HepG2 (cell line): Measurements from ENCODE around the gene NIT2. TPM values are rescaled to one million over a fixed set of nuclear protein-coding genes. Genes with fewer than 3 reads are reported as not detected.
A peak's percentile ranks its signal among the peaks of the same experiment; 100 is the strongest.

Experiments used
- BHLHE40 ChIP-seq: IDR thresholded peaks from 2 replicates; pipeline ENCODE4 v1.6.1; 2011; ENCODE audit warnings: low read length, improper control_type of control experiment
- DNMT1 ChIP-seq: sonication (generic); formaldehyde crosslinking; IDR thresholded peaks from 2 replicates; pipeline ENCODE4 v1.5.1; 2020; ENCODE audit warnings: mild to moderate bottlenecking, missing genetic modification reagents
- GATA4 ChIP-seq: sonication (generic); IDR thresholded peaks from 2 replicates; pipeline ENCODE4 v1.6.1; 2016; ENCODE audit warnings: antibody characterized with exemption, low read depth, borderline replicate concordance
- HDAC1 ChIP-seq: sonication (generic); formaldehyde crosslinking; IDR thresholded peaks from 2 replicates; pipeline ENCODE4 v1.5.1; 2020; ENCODE audit warnings: mild to moderate bottlenecking, missing genetic modification reagents
- KAT2B ChIP-seq: fragments of 150-350 bp; IDR thresholded peaks from 2 replicates; pipeline ENCODE4 v1.6.1; 2014; ENCODE audit warnings: low read depth, low read length, borderline replicate concordance
- MXI1 ChIP-seq: IDR thresholded peaks from 3 replicates; pipeline ENCODE4 v1.6.1; 2012; ENCODE audit warnings: low read depth, low read length, inconsistent platforms, borderline replicate concordance
- NCOA2 ChIP-seq: sonication (generic); formaldehyde crosslinking; IDR thresholded peaks from 2 replicates; pipeline ENCODE4 v1.8.0; 2022; ENCODE audit warnings: inconsistent platforms
- NCOA5 ChIP-seq: sonication (generic); formaldehyde crosslinking; IDR thresholded peaks from 2 replicates; pipeline ENCODE4 v1.4.0; 2020; ENCODE audit warnings: missing genetic modification reagents
- NFATC3 ChIP-seq: sonication (generic); formaldehyde crosslinking; IDR thresholded peaks from 2 replicates; pipeline ENCODE4 v1.5.1; 2020; ENCODE audit warnings: mild to moderate bottlenecking, missing genetic modification reagents
- NRL ChIP-seq: sonication (generic); formaldehyde crosslinking; IDR thresholded peaks from 2 replicates; pipeline ENCODE4 v1.5.0; 2020; ENCODE audit warnings: missing genetic modification reagents, mild to moderate bottlenecking, moderate library complexity, borderline replicate concordance
- PITX1 ChIP-seq: sonication (generic); formaldehyde crosslinking; IDR thresholded peaks from 2 replicates; pipeline ENCODE4 v1.5.1; 2020; ENCODE audit warnings: mild to moderate bottlenecking, missing genetic modification reagents
- RORA ChIP-seq: sonication (generic); formaldehyde crosslinking; IDR thresholded peaks from 2 replicates; pipeline ENCODE4 v1.5.0; 2020; ENCODE audit warnings: mild to moderate bottlenecking, missing genetic modification reagents, moderate library complexity
- SP4 ChIP-seq: sonication (generic); formaldehyde crosslinking; IDR thresholded peaks from 2 replicates; pipeline ENCODE4 v1.8.1; 2023; ENCODE audit warnings: mild to moderate bottlenecking, missing genetic modification reagents
- SRSF4 ChIP-seq: fragments of 200-400 bp; formaldehyde crosslinking; IDR thresholded peaks from one replicate; pipeline ENCODE4 v1.6.1; 2018; ENCODE audit warnings: mild to moderate bottlenecking, low read depth, low read length, moderate library complexity; ENCODE audit not compliant: poor library complexity, severe bottlenecking
- TCF7L2 ChIP-seq: IDR thresholded peaks from 2 replicates; pipeline ENCODE4 v1.6.1; 2011; ENCODE audit warnings: mild to moderate bottlenecking, low read depth, low read length, moderate library complexity
- THYN1 ChIP-seq: sonication (generic); formaldehyde crosslinking; IDR thresholded peaks from 2 replicates; pipeline ENCODE4 v1.8.1; 2023; ENCODE audit warnings: low read depth, mild to moderate bottlenecking, moderate library complexity, missing genetic modification reagents, borderline replicate concordance
- TOPORS ChIP-seq: sonication (generic); formaldehyde crosslinking; IDR thresholded peaks from 2 replicates; pipeline ENCODE4 v1.8.0; 2023; ENCODE audit warnings: mild to moderate bottlenecking, missing genetic modification reagents
- ZFX ChIP-seq: sonication (generic); formaldehyde crosslinking; IDR thresholded peaks from 2 replicates; pipeline ENCODE4 v1.4.0; 2020; ENCODE audit warnings: mild to moderate bottlenecking, low read depth, missing genetic modification reagents, moderate library complexity
- ZNF432 ChIP-seq: sonication (generic); formaldehyde crosslinking; IDR thresholded peaks from 2 replicates; pipeline ENCODE4 v1.5.0; 2020; ENCODE audit warnings: missing genetic modification reagents, mild to moderate bottlenecking, borderline replicate concordance
- ZNF572 ChIP-seq: sonication (generic); formaldehyde crosslinking; IDR thresholded peaks from 2 replicates; pipeline ENCODE4 v1.5.1; 2020; ENCODE audit warnings: mild to moderate bottlenecking, missing genetic modification reagents
- ZNF616 ChIP-seq: sonication (generic); formaldehyde crosslinking; IDR thresholded peaks from 2 replicates; pipeline ENCODE4 v1.5.0; 2020; ENCODE audit warnings: low read depth, mild to moderate bottlenecking, missing genetic modification reagents
- ZNF75D ChIP-seq: sonication (generic); formaldehyde crosslinking; IDR thresholded peaks from 2 replicates; pipeline ENCODE4 v1.8.1; 2023; ENCODE audit warnings: missing genetic modification reagents, mild to moderate bottlenecking, borderline replicate concordance
- ZNF792 ChIP-seq: IDR thresholded peaks from 2 replicates; pipeline ENCODE4 v1.6.1; 2016
- ZNF83 ChIP-seq: sonication (generic); formaldehyde crosslinking; IDR thresholded peaks from 2 replicates; pipeline ENCODE4 v1.4.0; 2020; ENCODE audit warnings: missing genetic modification reagents, mild to moderate bottlenecking, borderline replicate concordance
- polyA plus RNA-seq, 8 experiments: library from polyadenylated mRNA; depleted of rRNA in 3 of 8; stranded (reverse) in 7 of 8; unstranded in 1 of 8; fragments of >200 nt; fragmentation: Illumina TruSeq in 4 of 8; extraction: Trizol in 4 of 8; gene quantifications; 2 replicates each; pipeline versions ENCODE4 v1.2.1 to v1.2.3, GENCODE V29; 2011 to 2016; ENCODE audit warnings: low read depth in 4 of 8, missing spikeins in 1 of 8, mixed read lengths in 1 of 8; ENCODE audit not compliant: insufficient read depth in 1 of 8
- total RNA-seq, 5 experiments: library from RNA; depleted of rRNA; stranded (reverse); fragments of >200 nt; fragmentation: Illumina TruSeq; extraction: Trizol; gene quantifications; 2 replicates each; pipeline ENCODE4 v1.2.3, GENCODE V29; 2016; ENCODE audit warnings: low read depth in 1 of 5
- TF ChIP-seq, protein P1 (sequence below): sonication (generic); formaldehyde crosslinking; IDR thresholded peaks from 2 replicates; pipeline ENCODE4 v1.8.0; 2022; ENCODE audit warnings: low read depth, missing genetic modification reagents
- TF ChIP-seq, protein P2 (sequence below): sonication (generic); formaldehyde crosslinking; IDR thresholded peaks from 2 replicates; pipeline ENCODE4 v1.4.0; 2020; ENCODE audit warnings: missing genetic modification reagents
- TF ChIP-seq, protein P3 (sequence below): sonication (generic); formaldehyde crosslinking; IDR thresholded peaks from 2 replicates; pipeline ENCODE4 v1.9.0; 2022; ENCODE audit warnings: missing genetic modification reagents, mild to moderate bottlenecking, borderline replicate concordance

Gene NIT2
- total and polyA plus RNA-seq, 2 of the 13 experiments (the other 11 are each of a cell fraction or from before 2014, with no cell fraction given) = 43.4 to 49.1 TPM

DNA sequence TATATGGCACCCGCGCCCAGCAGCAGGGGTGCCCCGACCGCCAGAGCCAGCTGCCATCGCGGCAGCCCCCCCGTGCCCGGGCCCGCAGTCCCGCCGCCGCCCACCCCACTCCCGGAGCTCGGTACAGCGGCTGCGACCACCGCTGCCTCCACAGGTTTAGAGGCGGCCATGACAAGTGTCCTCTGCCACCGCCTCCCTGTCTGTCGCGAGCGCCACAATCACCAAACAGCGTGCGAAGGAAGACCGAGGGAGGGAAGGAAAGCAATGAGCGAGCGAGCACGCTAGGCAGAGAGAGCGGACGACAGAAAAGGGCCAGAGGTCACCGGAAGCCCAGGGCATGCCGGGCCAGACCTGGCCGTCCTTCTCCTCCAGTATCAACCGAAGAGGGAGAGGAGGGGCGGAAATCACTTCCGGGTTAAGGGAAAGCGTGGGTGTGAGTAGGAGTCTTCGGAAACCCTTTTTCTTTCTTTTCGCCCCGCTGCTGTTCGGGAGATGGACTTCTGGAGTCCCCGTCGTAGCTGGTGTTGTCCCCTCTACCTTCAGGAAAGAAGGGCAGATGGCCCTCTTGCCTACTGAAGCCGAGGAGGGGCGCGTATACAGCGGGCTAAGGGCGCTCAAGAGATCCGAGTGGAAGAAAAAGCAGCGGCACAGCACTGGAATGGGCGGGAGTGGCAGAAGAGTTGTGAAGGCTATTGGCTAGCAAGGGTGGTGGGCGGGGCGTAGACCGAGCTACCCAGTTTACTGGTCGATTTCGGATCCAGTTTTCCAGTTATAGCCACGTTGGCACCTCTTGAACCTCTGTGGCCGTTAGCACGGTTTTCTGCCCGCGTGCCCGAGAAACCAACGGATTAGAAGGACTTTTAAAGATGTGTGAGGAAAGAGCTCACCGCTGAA is 66.5 kb downstream of the NIT2 start, which contains the start of the genes LNP1 and TOMM70 (continued):
- no peak for TF ChIP-seq TCF7L2
- TF ChIP-seq DNMT1 (CRISPR knock-in tag) = no peak
- no peak; the same call in 1 of the 2 replicates for TF ChIP-seq PITX1 (CRISPR knock-in tag)
- no peak for TF ChIP-seq TOPORS
- 0 out of 2 replicates have a peak, but pooled peaks have one; percentile 76 for TF ChIP-seq NFATC3
- TF ChIP-seq ZNF83 (CRISPR knock-in tag) = 0 out of 2 replicates have a peak, but pooled peaks have one; percentile 34
- TF ChIP-seq ZNF432 = no peak
- TF ChIP-seq, protein P1, sequence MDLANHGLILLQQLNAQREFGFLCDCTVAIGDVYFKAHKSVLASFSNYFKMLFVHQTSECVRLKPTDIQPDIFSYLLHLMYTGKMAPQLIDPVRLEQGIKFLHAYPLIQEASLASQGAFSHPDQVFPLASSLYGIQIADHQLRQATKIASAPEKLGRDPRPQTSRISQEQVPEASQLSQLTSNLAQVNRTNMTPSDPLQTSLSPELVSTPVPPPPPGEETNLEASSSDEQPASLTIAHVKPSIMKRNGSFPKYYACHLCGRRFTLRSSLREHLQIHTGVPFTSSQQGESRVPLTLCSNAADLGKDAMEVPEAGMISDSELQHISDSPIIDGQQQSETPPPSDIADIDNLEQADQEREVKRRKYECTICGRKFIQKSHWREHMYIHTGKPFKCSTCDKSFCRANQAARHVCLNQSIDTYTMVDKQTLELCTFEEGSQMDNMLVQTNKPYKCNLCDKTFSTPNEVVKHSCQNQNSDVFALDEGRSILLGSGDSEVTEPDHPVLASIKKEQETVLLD = peak; percentile 26; the same call in 1 of the 2 replicates
- TF ChIP-seq NRL (CRISPR knock-in tag) = 0 out of 2 replicates have a peak, but pooled peaks have one; percentile 35
- TF ChIP-seq ZNF616 (CRISPR knock-in tag) = peak; percentile 70; the same call in 1 of the 2 replicates
- no peak for TF ChIP-seq KAT2B
- TF ChIP-seq ZNF792 (CRISPR knock-in tag) = peak; percentile 29
- peak; percentile 58 for TF ChIP-seq HDAC1 (CRISPR knock-in tag)
- TF ChIP-seq SP4 (CRISPR knock-in tag) = peak; percentile 78
- no peak for TF ChIP-seq THYN1 (CRISPR knock-in tag)
- peak; percentile 32 for TF ChIP-seq NCOA2 (CRISPR knock-in tag)
- no peak for TF ChIP-seq RORA
- TF ChIP-seq ZNF75D = no peak
- TF ChIP-seq SRSF4 = no peak
- no peak for TF ChIP-seq ZNF572
- TF ChIP-seq BHLHE40 = peak; percentile 46; the same call in 1 of the 2 replicates
- TF ChIP-seq, protein P2, sequence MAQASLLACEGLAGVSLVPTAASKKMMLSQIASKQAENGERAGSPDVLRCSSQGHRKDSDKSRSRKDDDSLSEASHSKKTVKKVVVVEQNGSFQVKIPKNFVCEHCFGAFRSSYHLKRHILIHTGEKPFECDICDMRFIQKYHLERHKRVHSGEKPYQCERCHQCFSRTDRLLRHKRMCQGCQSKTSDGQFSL (CRISPR knock-in tag) = 0 out of 2 replicates have a peak, but pooled peaks have one; percentile 12
- peak; percentile 91 for TF ChIP-seq ZFX (CRISPR knock-in tag)
- peak; percentile 87; the same call in 1 of the 3 replicates for TF ChIP-seq MXI1
- TF ChIP-seq, protein P3, sequence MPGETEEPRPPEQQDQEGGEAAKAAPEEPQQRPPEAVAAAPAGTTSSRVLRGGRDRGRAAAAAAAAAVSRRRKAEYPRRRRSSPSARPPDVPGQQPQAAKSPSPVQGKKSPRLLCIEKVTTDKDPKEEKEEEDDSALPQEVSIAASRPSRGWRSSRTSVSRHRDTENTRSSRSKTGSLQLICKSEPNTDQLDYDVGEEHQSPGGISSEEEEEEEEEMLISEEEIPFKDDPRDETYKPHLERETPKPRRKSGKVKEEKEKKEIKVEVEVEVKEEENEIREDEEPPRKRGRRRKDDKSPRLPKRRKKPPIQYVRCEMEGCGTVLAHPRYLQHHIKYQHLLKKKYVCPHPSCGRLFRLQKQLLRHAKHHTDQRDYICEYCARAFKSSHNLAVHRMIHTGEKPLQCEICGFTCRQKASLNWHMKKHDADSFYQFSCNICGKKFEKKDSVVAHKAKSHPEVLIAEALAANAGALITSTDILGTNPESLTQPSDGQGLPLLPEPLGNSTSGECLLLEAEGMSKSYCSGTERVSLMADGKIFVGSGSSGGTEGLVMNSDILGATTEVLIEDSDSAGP = peak; percentile 83; the same call in 1 of the 2 replicates
- TF ChIP-seq GATA4 = peak; percentile 75
- no peak for TF ChIP-seq NCOA5
